ENCODE data around the gene ZBTB7C.

Gene ZBTB7C

GRCh38 chr18:48199399-48199798, 209.8 kb downstream of the ZBTB7C start:
- DNase-seq (ENCODE audit: low read depth in 2 of 3, low spot score in 1 of 3), result no peak

DNA sequence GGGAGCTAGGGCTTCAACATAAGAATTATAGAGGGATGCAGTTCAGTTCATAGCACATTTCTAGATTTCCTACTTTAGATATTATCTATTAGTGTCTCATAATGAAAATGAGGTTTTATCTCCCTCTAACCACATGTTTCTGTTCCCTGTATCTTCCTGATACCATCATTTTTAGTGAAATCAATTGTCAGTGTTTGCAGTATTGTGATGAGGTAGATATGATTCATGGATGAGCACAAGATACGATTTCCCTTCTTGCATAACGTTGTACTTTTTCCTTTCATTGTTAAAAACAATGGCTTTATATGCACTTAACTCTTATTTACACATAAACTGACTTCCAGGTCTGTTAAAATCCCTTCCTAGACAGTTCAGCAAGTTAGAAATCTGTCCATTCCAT, 211.4 kb downstream of the ZBTB7C start:
- DNase-seq (ENCODE audit: low read depth in 2 of 3, low spot score in 1 of 3), result no peak

GRCh38 chr18:48195787-48196186, 213.4 kb downstream of the ZBTB7C start:
- no peak for DNase-seq (ENCODE audit: low read depth in 2 of 3, low spot score in 1 of 3)

- no peak for DNase-seq (ENCODE audit: low read depth in 2 of 3, low spot score in 1 of 3)
These were observed 214.5 kb downstream of the ZBTB7C start for GRCh38 chr18:48194591-48195181.

DNA sequence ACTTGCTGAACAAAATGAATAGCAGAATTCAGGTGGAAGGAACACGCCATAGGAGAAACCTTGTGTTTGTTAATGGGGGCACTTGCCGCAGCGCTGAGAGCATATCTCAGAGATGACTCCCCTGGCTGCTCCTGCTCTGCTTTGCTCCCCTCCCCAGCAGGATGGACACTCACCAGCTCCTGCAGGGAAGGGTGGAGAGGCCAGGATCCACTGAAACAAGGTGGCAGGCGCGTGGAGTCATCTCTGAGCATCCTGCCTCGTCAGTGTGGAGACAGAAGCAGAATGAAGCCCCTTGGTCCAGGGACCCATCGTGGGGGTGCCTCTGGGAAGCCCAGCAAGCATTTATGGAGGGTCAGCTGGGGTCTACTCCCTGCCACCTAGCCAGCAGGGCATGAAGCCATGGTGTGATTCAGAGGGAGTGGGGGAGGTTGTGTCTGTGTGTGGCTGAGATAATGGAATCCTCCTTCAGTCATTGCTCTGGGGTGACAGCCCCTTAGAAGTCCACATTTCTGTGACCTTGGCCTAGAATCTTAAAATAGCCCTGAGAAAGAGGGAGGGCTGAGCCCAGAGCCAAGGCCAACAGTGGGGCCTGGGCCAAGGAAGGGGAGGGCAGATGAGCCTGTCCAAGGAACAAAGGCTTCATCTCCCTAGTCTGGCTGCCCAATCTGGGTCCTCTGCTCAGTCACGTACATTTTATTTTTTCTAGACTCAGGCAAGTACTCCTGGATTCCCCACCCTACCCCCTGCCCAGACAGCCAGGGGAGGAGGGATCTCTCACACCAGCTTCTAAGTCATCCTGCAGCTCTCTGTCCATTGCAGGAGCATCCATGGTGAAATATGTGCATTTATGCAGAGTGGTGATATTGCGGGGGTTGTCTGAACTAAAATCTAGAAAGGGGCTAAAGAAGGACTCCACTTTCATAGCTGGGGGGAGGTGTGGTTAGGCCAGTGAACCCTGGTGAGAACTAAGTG, 215.4 kb downstream of the ZBTB7C start:
- DNase-seq (ENCODE audit: low read depth in 2 of 3, low spot score in 1 of 3), result no peak

DNA sequence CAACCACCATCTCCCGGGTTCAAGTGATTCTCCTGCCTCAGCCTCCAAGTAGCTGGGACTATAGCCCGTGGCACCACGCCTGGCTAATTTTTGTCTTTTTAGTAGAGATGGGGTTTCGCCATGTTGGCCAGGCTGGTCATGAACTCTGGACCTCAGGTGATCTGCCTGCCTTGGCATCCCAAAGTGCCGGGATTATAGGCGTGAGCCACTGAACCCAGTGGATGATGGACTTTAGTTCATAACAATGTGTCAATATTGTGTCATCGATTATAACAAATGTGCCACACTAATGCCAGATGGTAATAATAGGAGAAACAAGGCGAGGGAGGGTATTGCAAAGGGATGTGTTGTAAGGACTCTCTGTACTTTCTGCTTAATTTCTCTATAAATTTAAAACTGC, 216.6 kb downstream of the ZBTB7C start:
- DNase-seq (ENCODE audit: low read depth in 2 of 3, low spot score in 1 of 3), result no peak

DNA sequence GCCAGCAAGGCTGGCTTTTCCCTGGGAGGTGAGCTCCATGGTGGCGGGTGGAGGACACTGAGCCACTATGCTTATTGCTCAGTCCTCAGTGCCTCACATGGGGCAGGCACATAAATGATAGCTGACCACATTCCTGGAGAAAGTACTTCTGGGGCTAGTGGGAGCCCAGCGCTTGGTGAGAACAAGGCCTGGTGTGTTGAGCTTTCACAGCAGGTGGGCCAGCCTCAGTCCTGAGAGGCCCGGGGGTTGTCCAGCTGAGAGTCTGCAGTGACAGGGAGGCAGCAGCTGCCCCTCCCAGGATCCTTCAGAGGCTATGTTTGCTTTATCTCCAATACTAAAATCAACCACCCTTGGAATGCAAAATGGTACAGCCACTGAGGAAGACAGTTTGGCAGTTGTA, 217.7 kb downstream of the ZBTB7C start:
- DNase-seq (ENCODE audit: low read depth in 2 of 3, low spot score in 1 of 3), result no peak

DNA sequence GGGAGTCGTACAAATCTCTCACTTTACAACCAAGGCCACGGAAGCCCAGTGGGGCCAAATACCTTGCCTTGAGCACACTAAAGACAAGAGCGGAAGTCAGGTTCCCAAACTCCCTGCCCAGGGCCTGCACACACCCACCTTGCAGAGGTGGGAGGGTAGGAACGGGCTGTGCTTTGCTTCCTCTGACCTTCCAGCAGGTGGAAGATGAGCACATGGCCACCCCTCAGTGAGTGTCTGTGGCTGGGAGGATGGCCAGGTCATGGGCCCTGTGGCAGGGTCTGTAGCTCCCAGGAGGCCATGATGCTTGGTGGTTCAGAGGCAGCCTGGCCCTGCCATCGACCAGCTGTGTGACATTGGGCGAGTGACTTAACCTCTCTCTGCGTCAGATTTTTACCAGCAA, 218.2 kb downstream of the ZBTB7C start:
- no peak for DNase-seq (ENCODE audit: low read depth in 2 of 3, low spot score in 1 of 3)

DNA sequence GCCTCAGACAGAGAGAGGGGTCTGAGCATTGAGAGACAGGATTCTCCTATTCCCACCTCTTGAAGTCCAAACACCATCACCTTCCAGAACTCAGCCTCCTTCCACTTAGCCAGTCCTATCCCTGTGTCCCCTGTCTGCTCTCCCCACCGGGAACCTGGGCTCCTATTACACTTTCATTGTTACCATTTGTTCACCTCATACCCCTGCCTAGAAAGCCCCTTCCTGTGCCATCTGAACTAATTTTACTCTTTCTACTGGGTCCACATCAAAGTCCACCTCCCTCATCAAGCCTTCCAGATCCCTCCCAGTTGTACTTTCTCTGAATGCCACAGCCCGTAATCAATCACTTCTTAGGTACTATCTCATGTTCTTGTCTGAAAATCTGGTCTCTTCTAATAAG, 220.6 kb downstream of the ZBTB7C start:
- DNase-seq (ENCODE audit: low read depth in 2 of 3, low spot score in 1 of 3), result no peak

DNA sequence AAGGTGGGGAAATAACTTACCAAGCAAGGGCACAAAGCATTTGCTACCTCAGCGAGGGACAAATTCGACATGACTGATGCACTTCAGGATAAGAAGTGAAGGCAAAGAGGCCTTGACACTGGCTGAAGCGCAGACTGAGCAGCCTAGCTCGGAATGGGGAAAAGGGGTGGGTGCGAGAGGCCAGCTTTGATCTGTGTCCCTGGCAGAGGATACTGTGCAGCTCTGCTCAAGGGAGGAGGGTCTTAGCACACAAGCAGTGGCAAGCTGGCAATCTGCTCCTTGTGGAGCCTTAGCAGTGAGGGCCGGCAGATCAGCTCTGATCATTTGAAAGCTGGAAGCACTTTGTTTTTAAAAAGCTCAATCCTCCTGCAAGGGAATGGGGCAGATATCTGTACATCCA, 222.3 kb downstream of the ZBTB7C start:
- DNase-seq (ENCODE audit: low read depth in 2 of 3, low spot score in 1 of 3), result no peak

DNA sequence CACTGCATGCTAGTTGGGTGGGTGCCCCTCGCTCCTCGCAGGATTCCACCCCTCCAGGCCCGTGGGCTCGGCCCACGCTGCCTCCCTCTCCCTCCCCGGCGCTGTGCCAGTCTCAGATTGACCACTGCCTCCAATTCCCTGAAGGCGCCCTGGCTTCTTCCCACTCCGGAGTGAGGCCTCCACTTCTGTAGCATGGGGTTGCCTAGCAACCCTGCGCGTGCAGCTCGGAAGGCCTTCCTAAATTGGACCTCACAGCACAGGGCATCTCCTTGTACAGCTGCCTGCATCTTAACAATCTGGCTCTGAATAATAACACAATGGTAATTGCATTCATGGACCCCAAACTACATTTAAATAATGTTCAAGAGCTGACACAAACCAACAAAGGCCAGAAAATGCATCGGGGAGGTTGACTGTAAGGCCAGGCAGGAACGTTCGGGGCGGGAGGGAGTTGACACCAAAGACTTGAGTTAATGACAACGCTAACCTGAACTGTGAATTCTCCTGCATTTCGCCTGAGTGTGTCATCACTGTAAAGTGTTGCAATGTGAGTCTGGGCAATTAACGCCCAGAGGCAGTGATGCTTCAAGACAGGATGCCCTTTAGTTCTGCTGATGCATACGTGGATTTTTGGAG, 222.9 kb downstream of the ZBTB7C start:
- DNase-seq (ENCODE audit: low read depth in 2 of 3, low spot score in 1 of 3), result no peak

- no peak for DNase-seq (ENCODE audit: low read depth in 2 of 3, low spot score in 1 of 3)
These were observed 225.1 kb downstream of the ZBTB7C start for GRCh38 chr18:48184118-48184517.

DNA sequence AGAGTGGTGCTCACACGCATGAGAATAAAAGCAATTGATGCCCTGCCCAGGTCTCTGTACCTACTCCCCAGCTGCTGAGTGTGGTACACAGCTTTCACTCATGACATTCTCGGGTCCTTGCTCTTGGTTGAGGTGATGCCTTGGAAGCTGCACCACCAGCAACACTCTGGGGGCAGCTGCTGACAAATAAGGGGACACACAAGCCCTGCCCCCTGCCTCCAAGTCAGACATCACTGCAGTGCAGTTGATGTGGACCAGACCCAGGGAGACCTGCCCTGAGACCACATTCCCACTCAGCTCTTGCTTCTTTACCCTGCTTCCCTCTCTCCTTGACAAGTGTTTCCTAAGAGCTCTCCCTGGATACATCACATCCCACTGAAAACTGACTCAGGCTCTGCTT, 225.6 kb downstream of the ZBTB7C start:
- no peak for DNase-seq (ENCODE audit: low read depth in 2 of 3, low spot score in 1 of 3)

DNA sequence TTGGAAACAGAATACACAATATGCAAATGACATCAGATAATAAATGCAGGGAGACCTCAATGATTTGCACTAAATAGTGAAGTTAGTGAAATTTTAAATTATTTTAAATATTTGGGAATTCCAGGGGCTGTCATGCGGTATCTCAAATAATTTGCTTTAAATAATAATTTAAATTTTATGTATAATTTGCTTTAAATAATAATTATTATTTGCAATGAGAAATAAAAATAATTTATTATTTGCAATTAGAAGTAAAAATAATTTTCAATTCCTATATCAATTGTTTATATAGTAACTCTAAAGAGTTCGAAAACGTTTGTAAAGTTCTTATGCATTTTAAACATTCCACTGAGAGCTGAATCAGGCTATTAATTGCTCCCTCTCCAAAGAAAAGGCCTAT, 226.4 kb downstream of the ZBTB7C start:
- no peak for DNase-seq (ENCODE audit: low read depth in 2 of 3, low spot score in 1 of 3)

- DNase-seq (ENCODE audit: low read depth in 2 of 3, low spot score in 1 of 3), result no peak
These were observed 227.3 kb downstream of the ZBTB7C start for GRCh38 chr18:48181857-48182256.

DNA sequence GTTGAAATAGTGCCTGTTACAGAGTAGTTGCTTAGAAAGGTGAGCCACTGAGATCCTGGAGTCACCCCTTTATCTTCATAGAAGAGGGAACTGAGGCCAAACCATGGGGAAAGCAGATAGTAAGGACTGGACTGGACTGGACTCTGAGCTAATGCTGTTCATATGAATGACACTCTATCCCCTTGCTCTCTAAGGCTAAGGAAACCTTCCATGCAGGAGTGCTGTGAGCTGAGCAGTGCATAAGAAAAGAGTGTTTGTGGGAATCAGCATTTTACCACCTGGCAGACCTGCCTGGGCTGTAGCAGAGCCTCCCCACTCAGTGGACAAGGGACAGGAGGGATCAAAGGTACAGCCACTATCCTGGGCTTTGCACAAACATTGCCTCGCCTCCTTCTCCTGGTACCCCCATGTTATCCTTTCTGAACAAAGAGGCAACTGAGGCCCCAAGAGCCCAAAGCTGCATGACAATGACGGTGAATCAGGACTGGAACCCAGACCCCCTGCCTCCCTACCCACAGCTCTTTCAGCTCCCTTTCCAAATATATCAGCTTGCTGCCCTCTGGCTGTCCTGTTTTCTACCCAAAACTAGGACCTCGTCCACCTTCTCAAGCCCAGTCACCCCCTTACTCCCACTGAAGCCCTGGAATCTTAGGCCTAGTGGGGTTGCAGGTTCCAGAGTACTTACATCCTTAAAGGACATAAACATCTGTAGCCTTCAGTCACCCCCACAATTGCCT, 227.9 kb downstream of the ZBTB7C start:
- DNase-seq (ENCODE audit: low read depth in 2 of 3, low spot score in 1 of 3), result no peak

- DNase-seq (ENCODE audit: low read depth in 2 of 3, low spot score in 1 of 3), result no peak
These were observed 229.5 kb downstream of the ZBTB7C start for GRCh38 chr18:48179666-48180065.

DNA sequence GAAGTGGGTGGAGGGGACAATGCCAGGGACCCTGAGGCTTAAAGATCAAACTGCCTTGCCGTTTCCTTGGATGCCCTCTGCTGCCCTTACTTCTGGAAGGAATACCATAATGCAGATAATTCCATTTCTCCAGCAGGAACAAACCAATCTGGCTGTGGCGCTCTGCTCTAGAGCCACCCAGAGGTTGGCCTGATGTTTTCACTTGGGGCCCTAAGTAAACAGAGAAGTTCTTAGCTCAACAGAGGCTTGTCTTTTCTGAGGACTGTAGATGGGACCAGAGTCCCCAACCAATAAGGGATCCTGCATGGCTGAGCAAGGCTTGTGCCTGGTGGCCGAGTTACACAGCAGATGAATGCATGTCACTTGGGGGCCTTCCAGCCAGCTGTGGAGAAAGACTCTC, 230.2 kb downstream of the ZBTB7C start:
- no peak for DNase-seq (ENCODE audit: low read depth in 2 of 3, low spot score in 1 of 3)

GRCh38 chr18:48176909-48177308, 232.3 kb downstream of the ZBTB7C start:
- no peak for DNase-seq (ENCODE audit: low read depth in 2 of 3, low spot score in 1 of 3)

- no peak for DNase-seq (ENCODE audit: low read depth in 2 of 3, low spot score in 1 of 3)
These were observed 235.6 kb downstream of the ZBTB7C start for GRCh38 chr18:48173557-48173956.

- DNase-seq (ENCODE audit: low read depth in 2 of 3, low spot score in 1 of 3), result no peak
These were observed 236.8 kb downstream of the ZBTB7C start for GRCh38 chr18:48172226-48173006.

Measured in stimulated activated CD4-positive, alpha-beta T cell treated with anti-CD3 and anti-CD28 coated beads, Interleukin-12 subunit alpha, Interleukin-12 subunit beta, amount 100 ng/mL, for 48 hours (primary cell).